HG02840 (cell line): ENCODE data around the gene ZBTB39.
"Not testable (repeated sequence)": the region's sequence is repeated elsewhere in the genome, so short reads cannot be mapped to it uniquely, and the experiment has no call there.

Source experiments
- ATAC-seq: cut with Tn5 transposase; IDR thresholded peaks from one replicate; pipeline ENCODE4 v1.9.1; 2021; ENCODE audit warnings: mild to moderate bottlenecking, moderate library complexity, moderate number of reproducible peaks; ENCODE audit not compliant: unreplicated experiment, low FRiP score

ZBTB39 gene

GRCh38 chr12:56982578-56983236 is 23.6 kb downstream of the ZBTB39 start:
- not testable (repeated sequence) for ATAC-seq

GRCh38 chr12:56980941-56981530 is 25.3 kb downstream of the ZBTB39 start:
- no peak for ATAC-seq

- no peak for ATAC-seq
Measured at GRCh38 chr12:56980268-56980667, 26.1 kb downstream of the ZBTB39 start.

- ATAC-seq, result no peak
Measured at GRCh38 chr12:56979628-56980027, 26.7 kb downstream of the ZBTB39 start.

- no peak for ATAC-seq
Measured at GRCh38 chr12:56978397-56979138, 27.8 kb downstream of the ZBTB39 start.

GRCh38 chr12:56977361-56977760 is 29.0 kb downstream of the ZBTB39 start:
- ATAC-seq, result not testable (repeated sequence)

- not testable (repeated sequence) for ATAC-seq
Measured at GRCh38 chr12:56974224-56974623, 32.1 kb downstream of the ZBTB39 start.

- not testable (repeated sequence) for ATAC-seq
Measured at GRCh38 chr12:56968910-56969309, 37.4 kb downstream of the ZBTB39 start.

- not testable (repeated sequence) for ATAC-seq
Measured at GRCh38 chr12:56965997-56966642, 40.2 kb downstream of the ZBTB39 start.

- not testable (repeated sequence) for ATAC-seq
Measured at GRCh38 chr12:56965124-56965523, 41.2 kb downstream of the ZBTB39 start.

GRCh38 chr12:56963557-56963956 is 42.8 kb downstream of the ZBTB39 start:
- ATAC-seq, result not testable (repeated sequence)

- not testable (repeated sequence) for ATAC-seq
Measured at GRCh38 chr12:56962247-56962646, 44.1 kb downstream of the ZBTB39 start.

GRCh38 chr12:56958422-56958821 is 47.9 kb downstream of the ZBTB39 start:
- ATAC-seq, result no peak

- no peak for ATAC-seq
Measured at GRCh38 chr12:56957229-56958052, 48.9 kb downstream of the ZBTB39 start, which contains the start of gene RDH16. Gene RDH16 (minus strand): TSS chr12:56957608. CDS start chr12:56957462, 146 bp downstream.

- ATAC-seq, result no peak
Measured at GRCh38 chr12:56955631-56956256, 50.6 kb downstream of the ZBTB39 start.

- ATAC-seq, result no peak
Measured at GRCh38 chr12:56954958-56955355, 51.4 kb downstream of the ZBTB39 start.

GRCh38 chr12:56954057-56954957 is 52.0 kb downstream of the ZBTB39 start:
- no peak for ATAC-seq

- ATAC-seq, result no peak
Measured at GRCh38 chr12:56953314-56953713, 53.0 kb downstream of the ZBTB39 start.
